CD4-positive, alpha-beta T cell treated with Interleukin-6 at 100 ng/mL for 8 hours (primary cell): ENCODE data around the gene MFGE8.

Source experiments
- DNase-seq: peaks from one replicate; pipeline ENCODE4 v3.0.0-alpha.2; 2020; ENCODE audit warnings: mixed read lengths, low spot score

The MFGE8 gene

DNA sequence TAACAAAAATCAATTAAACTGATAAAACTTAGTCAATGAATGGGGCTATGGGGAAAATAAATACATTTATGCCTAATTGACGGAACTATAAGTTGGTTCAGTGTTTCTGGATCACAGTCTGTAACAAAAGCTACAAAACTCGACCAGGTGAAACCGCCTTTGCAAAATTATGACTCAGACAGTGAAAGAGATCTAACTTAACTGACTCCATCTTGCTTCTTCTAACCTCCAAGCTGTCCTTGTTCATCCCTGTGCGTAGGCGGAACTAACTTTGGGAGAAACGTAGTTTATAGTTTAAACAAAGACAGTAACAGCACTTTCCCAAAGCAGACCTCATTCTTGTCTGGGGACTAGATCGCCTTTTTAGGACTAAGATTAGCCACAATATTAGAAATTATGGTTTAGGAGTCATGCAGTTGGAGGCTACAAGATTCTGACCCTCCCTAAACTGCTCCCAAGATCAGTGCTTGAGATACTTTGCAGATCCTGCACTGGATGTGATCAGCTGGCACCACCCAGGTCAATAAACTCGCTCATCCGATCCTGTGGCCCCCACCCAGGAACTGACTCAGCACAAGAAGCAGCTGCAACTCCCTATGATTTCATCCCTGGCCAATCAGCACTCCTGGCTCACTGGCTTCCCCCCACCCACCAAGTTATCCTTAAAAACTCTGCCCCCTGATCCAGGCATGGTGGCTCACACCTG is 7.2 kb upstream of the MFGE8 start:
- DNase-seq: no peak

DNA sequence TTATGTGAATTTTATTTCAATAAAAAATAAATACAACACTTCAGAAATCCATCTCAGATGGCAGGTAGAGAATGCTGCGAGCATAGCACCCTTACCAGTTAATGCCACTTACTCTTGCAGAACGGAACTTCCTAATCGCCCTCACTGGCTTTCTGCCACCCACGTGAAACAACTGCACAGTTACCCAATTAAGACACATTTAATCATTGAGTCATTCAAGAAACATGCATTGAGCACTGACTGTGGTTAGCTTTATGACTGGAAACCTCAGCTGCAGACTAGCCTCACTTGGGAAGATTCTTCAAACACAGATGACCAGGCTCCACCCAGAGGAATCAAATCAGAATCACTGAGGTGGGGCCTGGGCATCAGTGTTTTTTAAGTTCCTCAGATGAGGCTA is 5.6 kb upstream of the MFGE8 start:
- no peak for DNase-seq

DNA sequence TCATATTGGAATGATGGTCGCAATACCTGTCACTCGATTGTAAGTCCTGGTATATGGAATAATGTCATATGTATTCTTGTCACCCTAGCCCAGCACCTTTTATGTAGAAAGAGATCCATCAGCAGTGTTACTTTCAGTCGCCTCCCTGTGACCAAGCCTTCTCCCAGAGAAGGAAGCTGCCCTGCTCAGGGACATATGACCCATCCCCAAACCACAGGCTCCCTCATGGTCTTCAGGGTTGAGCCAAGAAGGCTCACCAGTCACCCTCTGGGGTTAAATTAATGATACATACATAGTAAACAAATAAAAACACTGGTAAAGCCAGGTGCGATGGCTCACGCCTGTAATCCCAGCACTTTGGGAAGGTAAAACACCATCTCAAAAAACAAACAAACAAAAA is 4.6 kb upstream of the MFGE8 start:
- no peak for DNase-seq

- DNase-seq: no peak
Observed at GRCh38 chr15:88915354-88915753, 2.2 kb upstream of the MFGE8 start.

GRCh38 chr15:88913850-88914169 is 631 bp upstream of the MFGE8 start:
- DNase-seq: no peak

DNA sequence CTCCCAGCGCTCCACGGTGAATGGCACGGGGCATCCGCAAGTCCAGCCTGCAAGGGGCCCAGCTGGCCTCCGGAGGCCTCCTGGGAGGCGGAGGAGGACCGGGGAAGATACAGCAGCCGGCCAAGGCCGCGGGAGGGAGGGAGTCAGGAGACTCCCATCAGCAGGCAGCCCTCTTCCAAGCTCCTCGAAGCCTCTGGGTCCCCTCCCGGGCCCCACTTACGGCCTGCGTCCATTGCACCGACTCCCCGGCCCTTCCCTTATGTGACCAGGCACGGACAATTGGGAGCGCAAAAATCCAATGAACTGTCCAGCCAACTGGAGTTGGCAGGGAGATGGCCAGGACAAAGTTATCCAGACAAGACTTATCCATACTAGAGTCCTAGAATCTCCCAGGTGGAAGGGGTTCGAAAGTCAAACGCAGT is 668 bp downstream of the MFGE8 start:
- no peak for DNase-seq

GRCh38 chr15:88911766-88912118 is 1.4 kb downstream of the MFGE8 start:
- DNase-seq: no peak

GRCh38 chr15:88909956-88910831 is 3.0 kb downstream of the MFGE8 start:
- DNase-seq: no peak

DNA sequence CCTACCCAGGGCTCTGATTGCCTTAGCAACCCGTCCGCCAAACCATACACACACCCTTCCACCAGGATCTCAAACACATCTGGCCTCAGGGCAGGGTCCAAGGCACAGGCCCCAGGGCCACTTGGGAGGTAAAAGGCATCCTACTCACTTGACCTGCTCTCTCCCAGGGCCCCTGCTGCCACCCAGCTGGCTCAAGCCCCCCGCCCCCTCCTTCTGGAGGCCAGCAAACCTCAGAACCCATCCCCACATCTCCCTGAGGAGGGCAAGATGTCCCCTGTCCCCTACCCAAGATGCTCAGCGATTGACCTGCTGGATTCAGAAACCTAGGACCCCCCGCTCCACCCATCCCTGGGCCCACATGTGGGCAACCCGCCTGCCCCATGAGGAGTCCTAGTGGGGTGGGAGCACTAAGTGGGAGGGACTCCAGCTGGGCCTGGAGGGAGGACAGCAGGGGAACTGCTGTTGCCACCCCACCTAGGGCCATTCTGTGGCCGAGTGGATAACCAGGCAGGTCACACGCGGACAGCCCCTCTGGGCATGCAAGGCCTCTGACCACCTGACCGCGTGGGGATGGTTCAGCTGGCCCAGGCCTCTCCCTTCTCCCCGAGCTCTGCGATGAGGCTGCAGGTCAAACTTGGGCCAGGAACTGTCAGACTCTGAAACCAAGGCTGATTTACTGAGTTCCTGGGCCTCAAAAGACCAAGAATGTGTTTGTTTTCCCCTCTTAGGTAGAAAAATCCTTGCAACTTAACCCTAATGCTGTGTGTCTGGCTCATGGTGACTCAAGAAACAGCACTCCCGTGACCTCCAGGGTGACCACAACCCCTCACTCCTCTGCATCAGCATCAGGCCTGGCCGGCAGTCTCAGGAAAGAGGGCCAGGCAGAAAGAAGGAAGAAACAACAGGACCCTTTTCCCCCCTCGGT is 4.2 kb downstream of the MFGE8 start:
- no peak for DNase-seq

DNA sequence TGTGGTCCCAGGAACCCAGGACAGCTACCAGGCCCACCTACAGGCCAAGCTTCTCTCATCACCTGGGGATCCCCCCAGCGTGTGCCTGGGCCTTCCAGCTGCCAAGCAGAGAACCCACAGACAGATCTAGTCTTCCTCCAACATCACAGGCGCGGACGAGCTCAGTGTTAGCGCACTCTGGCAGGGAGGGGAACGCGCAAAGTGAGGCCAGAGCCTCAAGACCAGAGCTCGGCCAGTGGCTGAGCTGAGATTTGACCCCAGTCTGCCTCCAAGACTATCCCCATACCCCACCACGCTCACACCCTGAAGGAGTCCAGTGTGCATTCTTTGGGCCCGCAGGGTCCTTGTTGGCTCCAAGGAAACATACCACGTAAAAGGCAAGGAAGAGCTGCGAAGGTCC is 5.1 kb downstream of the MFGE8 start:
- no peak for DNase-seq

- no peak for DNase-seq
Observed at GRCh38 chr15:88907111-88907510, 6.1 kb downstream of the MFGE8 start.

DNA sequence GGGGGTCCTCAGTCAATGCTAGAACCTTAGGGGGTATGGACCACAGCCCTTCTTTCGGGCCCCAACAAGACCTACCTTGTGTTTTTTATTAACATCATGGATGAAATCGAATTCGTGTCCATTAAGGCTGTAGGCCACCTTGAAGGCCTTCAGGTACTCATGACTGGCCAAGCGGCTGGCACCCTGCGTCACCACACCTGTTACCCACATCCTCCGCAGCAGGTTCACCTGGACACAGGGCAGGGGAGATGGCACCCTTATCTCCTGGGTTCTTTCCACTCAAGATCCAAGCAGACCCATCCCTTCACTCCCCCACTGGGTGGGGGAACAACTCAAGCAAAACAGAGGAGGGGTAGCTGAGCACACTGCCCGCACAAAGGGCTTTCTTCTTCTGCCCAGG is 6.6 kb downstream of the MFGE8 start:
- no peak for DNase-seq

GRCh38 chr15:88906130-88906529 is 7.0 kb downstream of the MFGE8 start:
- no peak for DNase-seq

GRCh38 chr15:88905576-88905975 is 7.6 kb downstream of the MFGE8 start:
- no peak for DNase-seq

DNA sequence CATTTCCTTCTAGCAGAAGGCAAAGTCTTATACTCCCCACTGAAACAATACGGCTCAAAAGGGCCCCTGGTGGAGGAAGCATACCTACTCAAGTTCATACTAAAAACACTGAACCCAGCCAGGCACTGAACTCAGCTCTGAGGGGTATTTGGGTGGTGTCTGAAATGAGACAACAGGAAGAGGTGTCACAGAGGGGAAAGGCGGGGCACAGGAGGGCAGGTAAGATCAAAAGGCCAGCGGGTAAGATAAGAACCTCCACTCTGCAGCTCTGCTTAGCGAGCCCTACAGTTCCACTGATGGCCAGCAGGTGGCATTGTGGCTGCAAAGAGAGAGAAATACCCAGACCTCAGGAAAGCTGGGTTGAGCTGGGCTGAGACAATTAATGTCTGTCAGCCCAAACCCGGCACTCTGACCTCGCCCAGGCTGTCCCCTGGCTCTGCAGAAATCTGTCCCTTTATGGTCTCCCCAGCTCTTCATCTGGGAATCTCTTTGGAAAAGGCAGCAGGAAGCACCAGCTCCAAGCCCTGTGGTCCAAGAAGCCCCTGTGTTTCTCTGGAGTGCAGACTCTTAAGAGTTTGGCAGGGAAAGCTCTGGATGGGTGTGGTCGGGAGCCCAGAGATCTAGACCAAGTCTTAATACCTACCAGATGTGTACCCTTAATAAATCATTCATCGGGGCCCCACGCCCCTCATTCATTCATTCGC is 8.4 kb downstream of the MFGE8 start:
- peak; percentile 98 for DNase-seq

DNA sequence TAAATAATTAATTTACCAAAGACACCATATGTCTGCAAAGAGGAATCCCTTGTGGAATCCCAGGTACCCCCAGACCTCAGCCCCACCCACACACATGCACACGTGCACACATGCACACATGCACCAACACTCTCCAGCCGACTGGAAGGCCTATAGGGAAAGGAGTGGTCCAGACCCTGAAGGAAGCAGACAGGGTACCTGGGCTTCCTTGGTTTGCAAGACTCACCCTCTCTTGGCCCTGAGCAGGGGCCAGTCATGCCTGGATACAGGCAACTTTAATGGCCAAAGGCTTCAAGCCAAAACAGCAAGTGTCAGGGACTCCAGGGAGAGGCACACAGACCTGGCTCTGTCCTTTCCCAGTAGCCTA is 8.9 kb downstream of the MFGE8 start:
- DNase-seq: no peak

DNA sequence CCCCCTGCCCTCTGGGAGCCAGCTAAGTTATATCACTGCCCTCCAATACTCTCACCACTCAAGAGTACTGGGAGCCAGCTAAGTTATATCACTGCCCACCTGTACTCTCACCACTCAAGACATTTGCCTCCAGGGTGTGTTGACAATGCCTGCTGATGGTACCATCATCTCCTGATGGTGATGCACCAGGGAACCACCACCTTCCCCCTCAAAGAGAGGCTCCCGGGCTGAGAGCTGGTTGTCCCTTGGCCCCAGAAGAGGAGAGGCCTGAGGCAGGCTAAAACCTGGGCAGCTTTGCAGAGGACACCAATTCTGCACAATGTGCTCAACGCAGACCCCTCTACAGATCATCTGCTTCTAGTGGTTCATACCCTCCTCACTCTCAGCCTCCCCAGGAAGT is 10.3 kb downstream of the MFGE8 start:
- no peak for DNase-seq

DNA sequence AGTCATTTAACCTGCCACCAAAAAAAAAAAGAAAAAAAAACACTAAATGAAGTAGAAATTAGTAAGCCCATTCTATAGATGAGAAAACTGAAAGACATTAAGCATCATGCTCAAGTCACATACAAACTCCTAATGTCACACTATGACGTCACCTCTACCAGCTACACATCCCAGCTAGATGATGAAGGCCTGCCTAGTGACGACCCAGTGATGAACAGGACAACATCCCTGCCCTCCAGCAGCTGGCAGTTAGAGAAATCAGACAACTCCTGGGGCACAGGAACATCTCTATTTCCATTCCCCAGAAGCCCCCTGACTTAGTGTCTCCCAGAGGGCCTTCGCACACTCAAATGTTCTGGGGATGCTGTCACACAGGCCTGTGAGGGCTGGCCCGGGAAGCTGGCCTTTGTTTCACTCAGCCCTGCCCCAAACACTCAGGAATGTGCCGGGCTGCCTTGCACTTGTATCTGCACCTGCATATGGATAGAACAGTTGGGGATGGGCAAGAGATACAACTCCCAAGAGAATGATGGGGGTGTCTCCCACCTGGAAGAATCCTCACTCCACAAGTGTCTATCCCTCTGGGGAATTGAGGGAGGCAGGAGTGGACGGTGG is 10.9 kb downstream of the MFGE8 start:
- no peak for DNase-seq

DNA sequence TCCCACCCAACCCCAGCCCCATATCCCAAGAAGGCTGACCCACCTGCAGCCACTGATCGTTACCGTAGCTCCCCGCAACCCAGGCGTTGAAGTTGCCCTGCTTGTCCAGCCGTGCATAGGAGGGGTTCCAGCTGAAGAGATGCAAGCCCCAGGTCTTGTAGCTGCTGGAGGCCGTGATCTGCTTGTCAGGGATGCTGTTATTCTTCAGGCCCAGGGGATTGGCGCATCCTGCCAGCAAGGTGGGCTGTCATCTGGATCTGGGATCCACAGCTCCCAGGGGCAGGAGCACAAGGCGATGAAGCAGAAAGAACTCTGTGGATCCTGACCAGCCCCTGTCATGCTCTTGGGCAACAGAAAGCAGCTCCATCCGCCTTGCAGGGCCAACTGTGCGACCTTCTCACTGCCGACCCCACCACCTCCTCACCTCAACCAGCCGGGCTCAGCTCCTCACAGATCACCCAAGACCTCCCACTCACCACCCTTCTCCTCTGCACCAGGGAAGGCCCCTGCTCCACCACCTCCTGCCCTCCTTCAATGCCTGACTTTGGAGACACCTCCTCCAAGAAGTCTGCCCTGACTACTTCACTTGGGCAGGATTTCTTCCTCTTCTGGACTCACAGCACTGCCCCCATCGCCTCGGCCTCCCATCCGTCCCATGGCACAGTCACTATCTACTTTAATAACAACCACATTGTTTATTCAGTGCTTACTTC is 11.5 kb downstream of the MFGE8 start:
- no peak for DNase-seq

DNA sequence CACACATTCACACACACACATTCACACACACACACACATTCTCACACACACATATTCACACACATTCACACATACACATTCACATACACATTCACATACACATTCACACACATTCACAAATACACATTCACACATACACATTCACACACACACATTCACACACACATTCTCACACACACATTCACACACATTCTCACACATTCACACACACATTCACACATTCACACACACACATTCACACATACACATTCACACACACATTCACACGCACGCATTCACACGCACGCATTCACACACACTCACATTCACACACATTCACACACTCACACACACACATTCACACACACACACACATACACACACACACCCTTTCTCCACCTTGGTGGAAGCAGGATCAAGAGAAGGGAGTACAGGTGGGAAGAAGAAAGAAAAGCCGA is 12.2 kb downstream of the MFGE8 start:
- DNase-seq: no peak
